ENCODE results near the gene SNX33. TPM values are rescaled to one million over a fixed set of nuclear protein-coding genes. Genes with fewer than 3 reads are reported as not detected.

The SNX33 gene
- total RNA-seq, 1 donor from 2014 or later = 11.4 TPM

GRCh38 chr15:75661100-75661755, 13.5 kb downstream of the SNX33 start:
- H3K4me1 ChIP-seq = peaks cover 46% of the 10 kb centered on the region
- H3K9me3 ChIP-seq (replicated peaks) = no peaks in the 10 kb centered on the region
- H3K36me3 ChIP-seq = peaks cover 25% of the 10 kb centered on the region
- TF ChIP-seq CTCF (IDR thresholded peaks at IDR 0.05; ENCODE audit: borderline replicate concordance) = no peak
- DNase-seq = peak; percentile 86
- no peak overlapping the region for H3K4me3 ChIP-seq
- H3K27ac ChIP-seq (replicated peaks) = peak overlapping the region; percentile 84
- intact Hi-C loops (cut with micrococcal nuclease) = no loop called here
- H3K27me3 ChIP-seq (ENCODE audit: low read depth) = no peaks in the 10 kb centered on the region

GRCh38 chr15:75661756-75662140, 14.0 kb downstream of the SNX33 start:
- intact Hi-C loops (cut with micrococcal nuclease) = no loop called here
- TF ChIP-seq CTCF (IDR thresholded peaks at IDR 0.05; ENCODE audit: borderline replicate concordance) = no peak
- H3K4me3 ChIP-seq = no peak overlapping the region

GRCh38 chr15:75662823-75663519, 15.3 kb downstream of the SNX33 start:
- Histone ChIP-seq H3K27me3 (ENCODE audit: low read depth) (no peaks in the 10 kb centered on the region), H3K27ac (replicated peaks) (peak overlapping the region; percentile 84), H3K9me3 (replicated peaks) (no peaks in the 10 kb centered on the region), H3K36me3 (peaks cover 11% of the 10 kb centered on the region), H3K4me3 (no peak overlapping the region), H3K4me1 (peaks cover 63% of the 10 kb centered on the region)
- intact Hi-C loops (cut with micrococcal nuclease) = no loop called here
- no peak for TF ChIP-seq CTCF (IDR thresholded peaks at IDR 0.05; ENCODE audit: borderline replicate concordance)
- DNase-seq = no peak

More at GRCh38 chr15:75661756-75662140, 14.0 kb downstream of the SNX33 start:
- H3K36me3 ChIP-seq = peaks cover 23% of the 10 kb centered on the region
- H3K27me3 ChIP-seq (ENCODE audit: low read depth) = no peaks in the 10 kb centered on the region
- no peak for DNase-seq
- no peaks in the 10 kb centered on the region for H3K9me3 ChIP-seq (replicated peaks)
- peak overlapping the region; percentile 84 for H3K27ac ChIP-seq (replicated peaks)
- peaks cover 52% of the 10 kb centered on the region for H3K4me1 ChIP-seq

GRCh38 chr15:75663931-75664421, 16.3 kb downstream of the SNX33 start:
- Histone ChIP-seq H3K9me3 (replicated peaks) (no peaks in the 10 kb centered on the region), H3K36me3 (peaks cover 7% of the 10 kb centered on the region), H3K4me1 (peaks cover 55% of the 10 kb centered on the region), H3K4me3 (no peak overlapping the region), H3K27ac (replicated peaks) (no peak overlapping the region), H3K27me3 (ENCODE audit: low read depth) (no peaks in the 10 kb centered on the region)
- DNase-seq = no peak
- TF ChIP-seq CTCF (IDR thresholded peaks at IDR 0.05; ENCODE audit: borderline replicate concordance) = no peak
- intact Hi-C loops (cut with micrococcal nuclease) = no loop called here

- Histone ChIP-seq H3K9me3 (replicated peaks) (no peaks in the 10 kb centered on the region), H3K27me3 (ENCODE audit: low read depth) (no peaks in the 10 kb centered on the region), H3K4me3 (peak overlapping the region; percentile 6), H3K27ac (replicated peaks) (peak overlapping the region; percentile 83), H3K4me1 (peaks cover 44% of the 10 kb centered on the region), H3K36me3 (no peaks in the 10 kb centered on the region)
- intact Hi-C loops (cut with micrococcal nuclease) = no loop called here
- TF ChIP-seq CTCF (IDR thresholded peaks at IDR 0.05; ENCODE audit: borderline replicate concordance) = no peak
- DNase-seq = peak; percentile 64
Observed at GRCh38 chr15:75666823-75667501, 19.2 kb downstream of the SNX33 start.

Data from left ventricle myocardium inferior (tissue), 1 donor.